Left kidney (tissue), 2 donors: Measurements from ENCODE around the gene AGAP2. TPM values are rescaled to one million over a fixed set of nuclear protein-coding genes. Genes with fewer than 3 reads are reported as not detected.

Source experiments
- DNase-seq: peaks from one replicate; pipeline ENCODE4 v3.0.0-alpha.2; 2013
- polyA plus RNA-seq: library from polyadenylated mRNA; unstranded; fragments of 120-200 nt; gene quantifications from one replicate; pipeline ENCODE4 v1.2.1, GENCODE V29; 2013; ENCODE audit not compliant: insufficient read length

The AGAP2 gene
- polyA plus RNA-seq, 1 donor, result 1.2 TPM

GRCh38 chr12:57736741-57737466 is 1.6 kb downstream of the AGAP2 start:
- DNase-seq, result no peak

GRCh38 chr12:57735952-57736740 is 2.4 kb downstream of the AGAP2 start:
- no peak for DNase-seq

- DNase-seq, result no peak
These were observed 3.2 kb downstream of the AGAP2 start for GRCh38 chr12:57735198-57735855.

DNA sequence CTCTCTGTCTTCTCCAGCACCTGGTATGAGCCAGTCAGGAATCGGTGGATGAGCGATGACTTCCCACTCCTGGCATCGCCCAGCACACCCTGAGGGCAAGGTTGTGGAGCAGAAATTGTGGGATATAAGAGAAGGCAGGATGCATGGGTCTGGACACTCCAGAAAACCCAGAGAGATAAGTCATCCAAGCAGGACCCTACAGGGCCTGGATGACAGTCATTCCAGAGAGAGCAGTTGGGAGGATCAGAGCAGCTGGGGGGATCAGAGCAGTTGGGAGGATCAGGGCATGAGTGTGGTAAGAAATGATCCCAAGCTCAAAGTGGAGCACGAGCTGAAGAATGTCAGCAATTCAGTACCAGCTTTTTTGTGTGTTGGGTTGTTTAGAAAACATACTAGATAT is 4.0 kb downstream of the AGAP2 start:
- DNase-seq, result no peak

GRCh38 chr12:57733928-57734327 is 4.6 kb downstream of the AGAP2 start:
- DNase-seq, result no peak

- no peak for DNase-seq
These were observed 5.6 kb downstream of the AGAP2 start for GRCh38 chr12:57732726-57733593.

DNA sequence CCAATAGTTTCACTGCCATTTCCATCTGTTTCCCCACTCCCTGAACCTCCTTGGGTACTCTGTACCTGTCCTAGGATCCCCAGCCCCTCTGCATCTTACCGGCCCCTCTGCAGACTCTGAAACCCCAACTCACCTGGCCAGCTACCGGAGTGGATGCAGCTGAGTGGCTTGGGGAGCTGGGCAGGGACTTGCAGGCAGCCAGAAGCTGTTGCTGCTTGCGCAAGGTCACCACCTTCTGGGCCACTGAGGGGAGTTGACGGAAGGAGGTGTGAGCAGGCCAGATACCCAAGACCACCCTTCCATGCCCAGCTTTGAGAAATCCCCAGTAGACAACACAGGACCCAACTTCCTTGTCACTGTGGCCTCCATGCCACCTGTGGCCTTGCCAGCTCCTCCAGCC is 6.3 kb downstream of the AGAP2 start:
- DNase-seq, result no peak

DNA sequence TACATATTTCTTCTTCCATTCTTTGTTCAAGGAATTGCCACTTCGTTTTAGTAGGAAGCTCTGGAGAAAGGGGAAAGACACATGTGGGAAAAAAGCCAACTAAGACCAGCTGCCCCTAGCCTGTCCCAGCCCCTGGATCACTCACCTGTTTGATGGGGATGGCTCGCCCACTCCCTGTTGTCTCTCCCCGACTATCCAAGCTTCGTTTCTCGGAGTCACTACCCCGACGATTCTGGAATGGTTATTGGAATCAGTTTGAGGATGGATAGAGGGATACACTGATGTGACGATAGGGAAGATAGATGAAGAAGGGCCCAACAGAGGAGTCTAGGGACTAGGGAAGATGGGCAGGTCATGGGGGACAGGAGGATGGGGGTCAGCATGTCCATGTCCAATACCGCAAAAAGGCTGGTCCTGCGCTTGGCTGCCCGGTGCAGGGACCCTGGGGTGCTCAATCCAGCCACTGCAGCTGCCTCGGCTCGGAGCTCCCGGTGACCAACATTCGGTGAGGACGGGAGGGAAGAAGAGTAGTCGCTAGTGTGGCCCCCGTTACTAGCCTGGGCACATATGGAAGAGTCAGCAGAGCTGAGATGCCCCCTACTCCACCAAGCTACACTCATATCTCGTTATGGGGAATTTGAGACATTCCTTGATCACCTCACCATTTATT is 7.0 kb downstream of the AGAP2 start:
- DNase-seq, result no peak

- no peak for DNase-seq
These were observed 8.0 kb downstream of the AGAP2 start for GRCh38 chr12:57730336-57731067.

- DNase-seq, result no peak
These were observed 9.2 kb downstream of the AGAP2 start for GRCh38 chr12:57729321-57729844.

GRCh38 chr12:57727758-57728395 is 10.7 kb downstream of the AGAP2 start:
- DNase-seq, result no peak

DNA sequence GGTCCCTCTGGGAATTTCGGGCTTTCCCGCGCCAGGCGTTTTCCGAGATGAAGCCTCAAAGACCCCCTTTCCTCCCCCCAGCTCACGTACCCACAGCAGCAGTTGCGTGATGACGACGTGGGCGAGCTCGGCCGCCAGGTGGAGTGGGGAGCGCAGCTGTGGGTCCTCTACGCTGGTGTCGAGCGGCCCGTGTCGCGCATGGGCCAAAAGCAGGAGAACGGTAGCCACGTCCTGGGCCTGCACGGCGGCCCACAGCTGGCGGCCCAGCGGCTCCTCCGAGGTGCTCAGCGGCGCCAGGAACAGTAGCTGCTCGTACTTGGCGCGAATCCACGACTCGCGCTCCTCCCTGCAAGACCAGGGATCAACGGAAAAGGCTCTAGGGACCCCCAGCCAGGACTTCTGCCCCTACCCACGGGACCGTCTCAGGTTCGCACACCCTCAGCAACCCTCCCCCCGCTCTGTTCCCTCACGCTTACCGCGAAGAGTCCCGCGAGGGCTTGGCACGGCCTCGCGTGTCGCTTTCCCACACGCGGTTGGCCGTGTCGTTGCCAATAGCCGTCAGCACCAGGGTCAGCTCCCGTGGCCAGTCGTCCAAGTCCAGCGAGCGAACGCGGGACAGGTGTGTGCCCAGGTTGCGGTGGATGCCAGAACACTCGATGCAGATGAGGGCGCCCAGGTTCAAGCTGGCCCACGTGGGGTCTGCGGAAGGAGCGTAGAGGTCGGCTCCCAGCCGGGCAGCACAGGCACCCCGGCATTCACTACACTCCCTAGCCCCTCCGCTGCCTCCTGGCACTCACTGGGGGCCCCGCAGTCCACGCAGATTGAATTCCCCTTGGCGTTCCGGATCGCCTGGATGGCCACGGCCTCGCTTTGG is 11.4 kb downstream of the AGAP2 start:
- DNase-seq, result peak; percentile 54

DNA sequence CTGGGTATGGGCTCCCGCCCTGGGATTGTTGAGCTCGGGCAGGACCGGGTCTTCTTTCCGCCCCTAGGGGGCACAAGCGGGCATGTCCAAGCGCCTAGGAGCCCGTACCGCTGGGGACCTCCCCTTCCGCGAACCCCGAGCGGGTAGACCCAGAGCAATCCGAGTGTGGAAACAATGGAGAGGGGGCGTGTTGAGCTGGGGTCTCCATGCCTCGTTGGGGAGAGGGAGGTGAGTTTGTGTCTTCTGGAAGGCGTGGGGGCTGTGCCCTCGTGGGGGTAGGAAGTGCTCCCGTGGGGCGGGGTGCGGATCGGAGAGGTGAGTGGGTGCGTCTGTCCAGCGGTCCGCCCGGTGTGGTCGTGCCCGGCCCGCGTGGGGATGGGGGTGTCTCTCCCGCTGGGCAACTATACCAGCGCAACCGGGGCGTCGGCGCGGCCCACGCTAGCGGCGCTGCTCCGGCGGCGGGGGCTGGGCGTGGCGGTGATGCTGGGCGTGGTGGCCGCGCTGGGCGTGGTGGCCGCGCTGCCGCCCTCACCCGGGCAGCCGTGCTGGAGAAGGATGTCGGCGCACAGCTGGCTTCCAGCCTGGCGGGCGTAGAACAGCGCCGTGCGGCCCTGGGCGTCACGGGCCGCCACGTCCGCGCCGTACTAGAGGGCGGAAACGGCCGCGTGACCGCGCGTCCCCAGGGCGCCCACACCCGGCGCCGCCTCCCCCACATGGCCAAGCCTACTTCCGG is 12.2 kb downstream of the AGAP2 start:
- DNase-seq, result no peak

GRCh38 chr12:57725851-57726150 is 12.7 kb downstream of the AGAP2 start:
- no peak for DNase-seq

DNA sequence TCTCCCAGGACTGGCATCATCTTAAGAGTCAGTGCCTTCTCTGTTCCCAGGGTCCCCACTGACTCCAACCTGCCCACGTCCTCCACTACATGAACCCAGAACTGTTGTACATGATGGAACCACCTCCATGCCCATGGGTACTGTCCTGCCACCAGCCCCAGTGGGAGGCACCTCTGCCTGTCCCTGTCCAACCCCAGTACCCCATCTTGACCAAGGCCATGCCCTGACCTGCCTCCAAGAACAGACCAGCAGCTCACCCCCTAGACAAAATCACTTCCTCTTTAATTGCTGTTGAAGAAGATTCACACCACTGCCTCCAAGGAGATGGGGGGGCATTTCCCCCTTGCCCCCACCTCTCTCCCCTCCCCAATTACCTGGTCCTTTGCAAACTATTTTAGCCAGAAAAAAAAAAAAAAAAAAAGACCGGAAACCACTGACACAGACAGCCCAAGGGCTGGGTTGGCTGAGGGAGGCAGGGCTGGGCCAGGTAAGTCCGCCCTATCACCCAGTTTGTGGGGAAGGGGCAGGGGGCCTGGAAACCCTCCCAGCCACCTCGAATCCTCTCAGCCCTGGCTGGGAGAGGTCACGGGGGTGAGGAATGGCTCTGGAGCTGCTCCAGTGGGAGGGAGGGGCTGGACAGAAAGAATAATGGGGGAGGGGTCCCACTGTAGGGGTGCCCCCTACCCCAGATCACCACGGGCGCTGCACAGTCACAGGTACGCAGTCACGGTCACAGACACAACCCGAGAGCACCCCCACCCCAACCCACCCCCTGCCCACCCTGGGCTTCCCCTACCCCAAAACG is 13.4 kb downstream of the AGAP2 start:
- no peak for DNase-seq

GRCh38 chr12:57724003-57724935 is 14.3 kb downstream of the AGAP2 start:
- DNase-seq, result no peak

- DNase-seq, result no peak
These were observed 14.9 kb downstream of the AGAP2 start for GRCh38 chr12:57723630-57723962.
